Activated CD4-positive, alpha-beta T cell treated with anti-CD3 and anti-CD28 coated beads, Interleukin-10, Interleukin-2, amounts not matched to agents 100 ng/mL and 50 ng/mL, durations not matched to agents 16 hours and 8 hours (primary cell): Measurements from ENCODE around the gene ADAMTS13.

Experiments used
- DNase-seq: peaks from one replicate; pipeline ENCODE4 v3.0.0-alpha.2; 2020

Gene ADAMTS13

GRCh38 chr9:133493428-133493827, 71.3 kb downstream of the ADAMTS13 start:
- DNase-seq, result no peak

GRCh38 chr9:133493845-133494540, 71.8 kb downstream of the ADAMTS13 start:
- no peak for DNase-seq

DNA sequence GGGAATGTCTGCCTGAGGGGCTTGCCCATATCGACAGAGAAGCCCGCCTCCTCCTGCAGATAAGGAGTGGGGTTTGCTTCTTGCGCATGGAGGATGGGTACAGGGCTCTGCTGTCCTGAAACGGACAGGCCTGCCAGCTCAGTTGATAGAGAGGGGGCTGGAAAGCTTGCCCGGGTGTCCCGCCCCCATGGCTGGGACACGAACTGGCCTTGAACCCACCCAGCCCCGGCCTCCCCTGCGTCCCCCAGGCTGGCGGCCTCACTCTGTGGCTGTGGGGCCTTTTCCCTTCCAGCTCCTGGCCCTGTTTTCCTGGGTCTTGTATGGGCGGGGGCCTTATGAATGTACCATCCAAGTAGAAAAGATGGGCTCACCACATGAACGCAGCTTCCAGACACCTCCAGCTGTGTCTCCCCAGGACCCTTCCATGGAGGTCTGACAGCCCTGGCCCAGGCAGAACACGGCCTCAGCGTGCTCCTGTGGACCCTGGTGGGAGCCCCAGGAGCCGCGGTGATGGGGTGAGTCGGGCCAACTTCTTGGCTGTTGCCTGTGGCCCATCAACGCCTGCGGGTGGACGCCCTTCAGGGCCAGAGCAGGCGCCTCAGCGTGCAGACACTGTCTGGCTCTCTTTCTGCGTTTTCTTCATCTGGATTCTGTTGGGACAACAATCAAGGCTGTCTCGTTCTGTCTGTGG, 72.6 kb downstream of the ADAMTS13 start:
- DNase-seq, result no peak

DNA sequence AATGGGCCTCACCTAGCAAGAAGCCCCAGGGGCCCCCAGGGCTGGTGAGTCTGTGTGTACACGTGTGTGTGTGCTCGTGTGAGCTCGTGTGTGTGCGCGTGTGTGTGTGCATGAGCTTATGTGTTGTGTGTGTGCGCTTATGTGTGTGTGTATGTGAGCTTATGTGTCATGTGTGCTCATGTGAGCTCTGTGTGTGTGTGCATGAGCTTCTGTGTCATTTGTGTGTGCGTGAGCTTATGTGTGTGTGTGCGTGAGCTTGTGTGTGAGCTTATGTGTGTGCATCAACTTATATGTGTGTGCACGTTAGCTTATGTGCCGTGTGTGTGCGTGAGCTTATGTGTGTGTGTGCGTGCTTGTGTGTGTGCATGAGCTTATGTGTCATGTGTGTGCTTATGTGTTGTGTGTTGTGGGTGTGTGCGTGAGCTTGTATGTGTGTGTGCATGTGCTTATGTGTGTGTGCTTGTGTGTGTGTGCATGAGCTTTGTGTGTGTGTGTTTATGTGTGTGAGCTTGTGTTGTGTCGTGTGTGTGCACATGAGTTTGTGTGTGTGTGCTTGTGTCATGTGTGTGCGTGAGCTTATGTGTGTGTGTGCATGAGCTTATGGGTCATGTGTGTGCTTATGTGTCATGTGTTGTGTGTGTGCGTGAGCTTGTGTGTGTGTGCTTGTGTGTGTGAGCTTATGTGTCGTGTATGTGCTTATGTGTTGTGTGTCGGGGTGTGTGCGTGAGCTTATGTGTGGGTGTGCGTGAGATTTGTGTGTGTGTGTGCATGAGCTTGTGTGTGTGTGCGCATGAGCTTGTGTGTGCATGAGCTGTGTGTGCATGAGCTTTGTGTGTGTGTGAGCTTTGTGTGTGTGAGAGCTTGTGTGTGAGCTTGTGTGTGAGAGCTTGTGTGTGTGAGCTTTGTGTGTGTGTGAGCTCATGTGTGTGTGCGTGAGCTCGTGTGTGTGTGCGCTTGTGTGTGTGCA, 73.4 kb downstream of the ADAMTS13 start:
- no peak for DNase-seq

GRCh38 chr9:133496861-133497842, 75.0 kb downstream of the ADAMTS13 start:
- no peak for DNase-seq

GRCh38 chr9:133499132-133499891, 77.1 kb downstream of the ADAMTS13 start:
- DNase-seq, result no peak

DNA sequence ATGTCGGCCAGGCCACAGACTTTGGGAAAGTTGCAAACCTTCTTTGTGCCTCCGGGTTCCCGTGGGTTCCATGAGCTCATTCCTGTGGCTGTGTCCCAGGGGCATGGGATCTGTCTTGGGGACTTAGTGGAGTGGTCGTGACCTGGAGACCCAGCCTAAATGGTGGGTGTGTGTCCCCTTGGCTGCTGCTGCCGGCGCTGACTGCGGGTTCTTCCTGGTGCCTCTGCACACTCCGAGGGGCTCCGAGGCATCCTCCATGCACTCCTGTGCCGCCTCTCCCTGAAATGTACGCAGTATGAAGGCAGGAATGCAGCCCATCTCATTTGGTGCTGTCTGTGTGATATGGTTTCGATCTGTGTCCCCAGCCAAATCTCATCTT, 77.7 kb downstream of the ADAMTS13 start:
- no peak for DNase-seq

- no peak for DNase-seq
Observed at GRCh38 chr9:133502112-133502511, 79.9 kb downstream of the ADAMTS13 start.

DNA sequence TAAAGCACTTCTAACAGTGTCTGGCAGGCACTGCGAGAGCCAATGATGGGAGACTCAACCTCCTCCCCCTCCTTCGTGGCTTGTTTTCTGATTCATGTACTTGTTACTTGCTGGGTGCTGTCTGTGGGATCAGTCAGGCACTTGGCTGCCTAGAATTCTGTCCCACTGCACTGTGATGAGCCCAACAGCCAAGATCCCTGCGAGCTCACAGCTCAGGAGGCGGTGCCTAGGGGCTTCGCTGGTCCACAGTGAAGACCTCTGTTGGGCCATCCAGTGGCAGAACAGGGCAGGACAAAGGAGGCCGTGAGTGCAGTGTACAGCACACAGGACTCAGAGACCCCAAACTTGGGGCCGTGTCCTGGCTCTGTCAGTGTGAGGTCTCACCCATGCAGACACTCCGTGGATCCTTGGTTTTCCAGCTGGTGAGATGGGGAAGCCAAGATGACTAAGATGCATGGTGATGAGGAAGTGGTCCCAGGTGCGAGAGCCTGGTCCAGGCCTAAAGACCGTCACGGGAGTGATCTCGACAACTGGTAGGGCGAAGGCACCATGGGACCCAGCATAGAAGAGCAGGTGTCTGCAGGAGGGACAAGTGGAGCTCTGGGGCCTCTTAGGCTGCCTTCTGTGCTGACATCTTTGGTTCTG, 83.1 kb downstream of the ADAMTS13 start:
- DNase-seq, result no peak

DNA sequence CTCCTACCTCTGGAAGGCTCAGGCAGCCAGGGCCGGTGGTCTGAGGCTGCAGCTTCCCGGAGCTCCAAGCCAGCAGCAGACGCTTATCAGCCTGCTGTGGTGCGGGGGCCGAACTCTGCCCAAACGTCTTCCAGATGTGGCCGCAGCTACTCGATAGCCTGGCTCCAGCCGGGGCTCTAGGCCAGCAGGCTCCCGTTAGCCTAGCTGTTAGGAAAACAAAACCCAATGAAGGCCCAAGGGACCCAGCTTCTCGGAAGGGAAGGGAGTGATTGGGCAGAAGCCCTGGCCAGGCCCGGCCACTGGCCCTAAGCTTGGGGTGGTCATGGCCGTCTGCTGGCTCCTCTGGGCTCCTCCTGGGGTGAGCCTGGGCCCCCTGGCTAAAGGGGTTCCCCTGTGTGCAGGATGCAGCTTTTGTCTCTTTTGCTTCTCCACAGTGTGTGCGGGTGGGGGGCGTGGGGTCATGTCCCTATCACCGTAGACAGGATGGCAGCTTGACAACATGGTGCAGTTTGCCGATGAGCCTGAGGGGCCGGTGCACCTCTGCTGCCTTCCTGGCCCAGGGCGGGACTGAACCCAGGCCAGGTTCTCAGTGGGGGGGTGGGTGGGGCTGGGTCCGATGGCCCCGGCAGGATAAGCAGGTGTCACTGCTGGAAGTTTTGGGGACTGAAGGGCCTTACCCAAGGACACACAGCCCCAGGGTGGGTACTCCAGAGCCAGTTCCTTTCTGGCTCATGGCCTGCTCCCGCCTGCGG, 83.9 kb downstream of the ADAMTS13 start:
- no peak for DNase-seq

- no peak for DNase-seq
Observed at GRCh38 chr9:133506653-133507038, 84.5 kb downstream of the ADAMTS13 start.

DNA sequence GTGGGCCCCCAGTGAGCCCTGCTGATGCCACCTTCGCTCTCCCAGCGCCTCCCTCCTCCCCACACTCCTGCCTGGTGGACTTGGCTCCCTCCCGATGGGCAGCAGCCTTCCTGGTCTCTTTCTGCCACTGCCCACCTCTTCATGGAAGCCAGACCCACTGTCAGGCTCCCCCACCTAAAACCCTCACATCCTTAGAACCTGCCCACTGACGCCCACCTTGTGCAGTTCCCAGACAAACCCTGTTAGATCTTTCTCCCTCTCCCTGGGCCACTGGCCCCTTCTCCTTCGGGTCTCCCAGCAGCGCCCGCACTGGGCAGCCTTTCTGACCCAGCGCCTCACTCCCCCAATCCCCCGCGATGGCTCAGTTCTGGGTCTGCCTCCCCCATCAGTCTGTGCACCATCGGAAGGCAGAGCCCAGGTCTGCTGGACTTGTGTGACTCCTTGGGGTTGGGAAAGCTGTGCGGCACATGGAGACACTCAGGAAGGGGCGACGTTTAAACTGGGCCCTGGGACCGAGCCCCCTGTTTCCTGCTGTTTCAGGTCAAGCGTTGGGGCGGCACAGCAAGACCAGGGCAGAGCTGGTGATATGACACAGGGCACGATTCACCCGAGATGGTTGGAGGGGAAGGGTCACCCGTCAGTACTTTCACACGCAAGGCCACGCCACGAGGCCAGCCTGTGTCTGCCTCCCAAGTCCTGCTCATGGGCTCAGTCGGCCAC, 85.2 kb downstream of the ADAMTS13 start:
- DNase-seq, result no peak

DNA sequence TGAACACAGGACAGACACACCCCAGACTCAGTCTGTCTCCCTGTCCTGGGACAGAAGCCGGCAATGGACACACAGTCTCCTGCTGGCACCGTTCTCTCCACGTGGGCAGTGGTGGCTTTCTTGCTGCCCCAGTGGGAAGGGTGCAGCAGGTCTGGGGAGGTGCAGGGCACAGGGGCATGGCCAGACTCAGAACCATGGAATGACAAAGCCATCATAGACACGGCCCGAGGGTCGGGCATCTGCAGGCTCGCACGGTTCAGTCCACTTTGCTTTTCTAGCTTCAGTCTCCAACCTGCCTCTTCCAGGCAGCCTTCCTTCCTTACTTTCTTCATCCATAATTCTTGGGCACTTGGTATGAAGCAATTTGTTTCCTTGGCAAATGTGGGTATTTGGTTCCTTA, 85.9 kb downstream of the ADAMTS13 start:
- DNase-seq, result no peak
